Left ventricle myocardium inferior (tissue), 1 donor: ENCODE data around the gene TRUB2. TPM values are rescaled to one million over a fixed set of nuclear protein-coding genes. Genes with fewer than 3 reads are reported as not detected.

Source experiments
- DNase-seq: peaks from one replicate; pipeline ENCODE4 v3.0.0-alpha.2; 2020
- H3K27ac ChIP-seq: fragments of 200-600 bp; replicated peaks from 2 replicates; pipeline ENCODE4 v1.8.0; 2021
- H3K27me3 ChIP-seq: fragments of 200-600 bp; 2 replicates; pipeline ENCODE4 v1.8.0; 2021; ENCODE audit warnings: low read depth
- H3K36me3 ChIP-seq: fragments of 200-600 bp; 2 replicates; pipeline ENCODE4 v1.8.0; 2021
- H3K4me1 ChIP-seq: fragments of 200-600 bp; 2 replicates; pipeline ENCODE4 v1.8.0; 2021
- H3K4me3 ChIP-seq: fragments of 200-600 bp; 2 replicates; pipeline ENCODE4 v1.8.0; 2021; ENCODE audit warnings: mild to moderate bottlenecking, moderate library complexity
- H3K9me3 ChIP-seq: fragments of 200-600 bp; replicated peaks from 2 replicates; pipeline ENCODE4 v1.8.0; 2021
- CTCF ChIP-seq: fragments of 200-600 bp; IDR thresholded peaks from 2 replicates; pipeline ENCODE4 v1.8.0; 2021; ENCODE audit warnings: antibody characterized with exemption, mild to moderate bottlenecking, borderline replicate concordance
- intact Hi-C: fragments of 100-400 bp; cut with micrococcal nuclease; formaldehyde crosslinking; loops from one replicate; pipeline ENCODE4 v1.11.0; 2022
- total RNA-seq: library from RNA; stranded (reverse); fragmentation: NEBNext Ultra II Directional; extraction: Animal tissue kit (Norgen Biotek cat#: 25700); gene quantifications from one replicate; pipeline ENCODE4 v1.2.1, GENCODE V29; 2021
- donor health status: DM: no; HTN: yes; CAD: no; lungs with severe emphysema.

Gene TRUB2
- total RNA-seq, 1 donor from 2014 or later = 43.7 TPM

- H3K9me3 ChIP-seq = no peaks in the 10 kb centered on the region
- peak overlapping the region; percentile 86 for H3K4me3 ChIP-seq
- H3K36me3 ChIP-seq = peaks cover 50% of the 10 kb centered on the region
- H3K27me3 ChIP-seq = no peaks in the 10 kb centered on the region
- peak overlapping the region; percentile 98 for H3K27ac ChIP-seq
- no peak for DNase-seq
- intact Hi-C loops = no loop called here
- peaks cover 55% of the 10 kb centered on the region for H3K4me1 ChIP-seq
- no peak for TF ChIP-seq CTCF
These were observed 306 bp downstream of the TRUB2 start for GRCh38 chr9:128321879-128322403.

GRCh38 chr9:128321343-128321742 lies 904 bp downstream of the TRUB2 start:
- no peak overlapping the region for H3K27ac ChIP-seq

GRCh38 chr9:128317629-128318028 lies 4.6 kb downstream of the TRUB2 start:
- H3K4me3 ChIP-seq = no peak overlapping the region
- intact Hi-C loops = no loop called here
- no peak for TF ChIP-seq CTCF
- H3K4me1 ChIP-seq = peaks cover 17% of the 10 kb centered on the region
- peaks cover 80% of the 10 kb centered on the region for H3K36me3 ChIP-seq
- H3K9me3 ChIP-seq = no peaks in the 10 kb centered on the region
- H3K27me3 ChIP-seq = no peaks in the 10 kb centered on the region
- DNase-seq = no peak
- H3K27ac ChIP-seq = no peak overlapping the region

More at GRCh38 chr9:128321343-128321742, 904 bp downstream of the TRUB2 start:
- no peaks in the 10 kb centered on the region for H3K27me3 ChIP-seq
- H3K9me3 ChIP-seq = no peaks in the 10 kb centered on the region
- peaks cover 52% of the 10 kb centered on the region for H3K36me3 ChIP-seq
- peak overlapping the region; percentile 86 for H3K4me3 ChIP-seq
- DNase-seq = no peak
- intact Hi-C loops = no loop called here
- H3K4me1 ChIP-seq = peaks cover 54% of the 10 kb centered on the region
- no peak for TF ChIP-seq CTCF

- no peak overlapping the region for H3K27ac ChIP-seq
- H3K9me3 ChIP-seq = no peaks in the 10 kb centered on the region
- intact Hi-C loops = no loop called here
- H3K4me3 ChIP-seq = no peak overlapping the region
- DNase-seq = no peak
- peaks cover 6% of the 10 kb centered on the region for H3K4me1 ChIP-seq
- TF ChIP-seq CTCF = no peak
- H3K27me3 ChIP-seq = no peaks in the 10 kb centered on the region
- peaks cover 90% of the 10 kb centered on the region for H3K36me3 ChIP-seq
These were observed 5.8 kb downstream of the TRUB2 start for GRCh38 chr9:128316421-128316820.

GRCh38 chr9:128314697-128315096 lies 7.5 kb downstream of the TRUB2 start:
- intact Hi-C loops = no loop called here
- Histone ChIP-seq H3K36me3 (peaks cover 94% of the 10 kb centered on the region), H3K4me1 (peaks cover 17% of the 10 kb centered on the region), H3K4me3 (no peak overlapping the region), H3K27ac (no peak overlapping the region), H3K9me3 (no peaks in the 10 kb centered on the region), H3K27me3 (no peaks in the 10 kb centered on the region)
- no peak for DNase-seq
- TF ChIP-seq CTCF = no peak
